GM19099 (cell line): ENCODE data around the gene NKD2.

Experiments
- POLR2A ChIP-seq: IDR thresholded peaks from 3 replicates; pipeline ENCODE4 v1.6.1; 2011; ENCODE audit warnings: low read depth; ENCODE audit not compliant: insufficient read length; ENCODE audit errors: extremely low read depth

NKD2 gene

GRCh38 chr5:1008451-1009358 is at the start of gene NKD2:
Gene NKD2 (plus strand): TSS chr5:1008802. CDS start chr5:1009058, 256 bp downstream.
- TF ChIP-seq POLR2A = no peak

- TF ChIP-seq POLR2A = no peak
These were observed 48.7 kb upstream of the NKD2 start for GRCh38 chr5:959581-960531.

GRCh38 chr5:960551-960950 is 48.1 kb upstream of the NKD2 start:
- no peak for TF ChIP-seq POLR2A

GRCh38 chr5:961002-961710 is 47.4 kb upstream of the NKD2 start:
- no peak for TF ChIP-seq POLR2A

- no peak for TF ChIP-seq POLR2A
These were observed 46.8 kb upstream of the NKD2 start for GRCh38 chr5:961711-962240.

GRCh38 chr5:962386-962785 is 46.2 kb upstream of the NKD2 start:
- no peak for TF ChIP-seq POLR2A

- no peak for TF ChIP-seq POLR2A
These were observed 45.8 kb upstream of the NKD2 start for GRCh38 chr5:962801-963200.

GRCh38 chr5:963310-963672 is 45.3 kb upstream of the NKD2 start:
- no peak for TF ChIP-seq POLR2A

GRCh38 chr5:963673-964531 is 44.7 kb upstream of the NKD2 start:
- no peak for TF ChIP-seq POLR2A

GRCh38 chr5:964821-965220 is 43.8 kb upstream of the NKD2 start:
- no peak for TF ChIP-seq POLR2A

GRCh38 chr5:965604-966344 is 42.8 kb upstream of the NKD2 start:
- TF ChIP-seq POLR2A = no peak

- TF ChIP-seq POLR2A = no peak
These were observed 42.3 kb upstream of the NKD2 start for GRCh38 chr5:966345-966710.

GRCh38 chr5:966941-967340 is 41.7 kb upstream of the NKD2 start:
- no peak for TF ChIP-seq POLR2A
